Stomach smooth muscle (tissue), 2 donors: Measurements from ENCODE around the gene PDE6B.
"Not testable (repeated sequence)": the region's sequence is repeated elsewhere in the genome, so short reads cannot be mapped to it uniquely, and the experiment has no call there.

ENCODE experiments used
- H3K27ac ChIP-seq: one replicate; pipeline ENCODE4 v1.7.0; 2013; ENCODE audit warnings: mild to moderate bottlenecking, low read length, inconsistent platforms
- H3K27me3 ChIP-seq, 2 donors: one replicate each; pipeline ENCODE4 v1.7.0; 2013; ENCODE audit warnings: low read length in 2 of 2; ENCODE audit not compliant: insufficient read depth in 2 of 2, control insufficient read depth in 1 of 2
- H3K36me3 ChIP-seq, 2 donors: one replicate each; pipeline ENCODE4 v1.7.0; 2013; ENCODE audit warnings: low read length in 2 of 2; ENCODE audit not compliant: control insufficient read depth in 2 of 2, insufficient read depth in 2 of 2
- H3K4me1 ChIP-seq: one replicate; pipeline ENCODE4 v1.7.0; 2013; ENCODE audit warnings: low read length; ENCODE audit not compliant: control insufficient read depth, insufficient read depth
- H3K4me3 ChIP-seq, 2 donors: one replicate each; pipeline ENCODE4 v1.7.0; 2013; ENCODE audit warnings: low read length in 2 of 2
- H3K9ac ChIP-seq, 2 donors: one replicate each; pipeline ENCODE4 v1.7.0; 2013; ENCODE audit warnings: low read length in 2 of 2, mild to moderate bottlenecking in 1 of 2
- H3K9me3 ChIP-seq, 2 donors: one replicate each; pipeline ENCODE4 v1.7.0; 2013; ENCODE audit warnings: low read length in 2 of 2; ENCODE audit not compliant: control insufficient read depth in 2 of 2
- donor health status: healthy.
- donor health status: Pancreatic carcinoma.

Gene PDE6B

DNA sequence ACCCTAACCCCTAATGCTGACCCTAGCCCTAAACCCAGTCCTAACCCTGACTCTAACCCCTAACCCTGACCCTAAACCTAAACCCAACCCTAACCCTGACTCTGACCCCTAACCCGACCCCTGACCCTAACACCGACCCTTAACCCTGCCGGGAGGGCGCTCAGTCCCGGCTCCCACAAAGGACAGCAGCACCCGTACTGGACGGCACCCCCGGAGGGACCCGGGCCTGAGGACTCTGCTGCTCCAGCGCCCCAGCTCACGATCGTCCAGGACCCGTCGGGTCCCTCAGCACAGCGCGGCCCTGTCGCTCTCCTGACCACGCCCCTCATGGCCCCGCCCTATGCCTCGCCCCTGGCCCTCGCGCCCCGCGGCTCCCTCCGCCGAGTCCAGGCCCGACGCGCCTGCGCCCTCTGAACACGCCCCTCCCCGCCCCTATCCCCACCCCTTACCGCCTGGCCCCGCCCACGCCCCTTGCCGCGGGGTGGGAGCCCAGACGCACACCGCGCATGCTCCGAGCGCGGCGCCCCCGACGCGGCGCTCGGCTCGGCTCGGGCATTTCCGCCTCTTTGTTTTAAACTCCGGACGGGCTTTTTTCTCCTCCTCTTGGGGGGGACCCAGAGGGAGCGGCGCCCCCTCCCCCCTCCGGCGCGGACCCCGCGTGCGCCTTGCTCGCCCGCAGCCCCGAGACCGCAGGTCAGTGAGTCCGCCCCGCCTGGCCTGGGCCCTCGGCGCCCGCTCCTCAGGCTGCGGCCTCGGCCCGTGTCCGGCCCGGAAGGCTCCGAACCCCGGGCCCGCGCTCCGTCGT, 80.1 kb downstream of the PDE6B start, which contains the start of gene PCGF3:
PCGF3 (plus strand) TSS at position 555 of the 805 bp plus-strand sequence. CDS start 27,849 bp downstream, outside the sequence.
- peak within 1 kb of the TSS; percentile 97 to 98 for H3K9ac ChIP-seq
- peaks cover 26% of the 10 kb centered on the region for H3K4me1 ChIP-seq
- no peaks in the 10 kb centered on the region for H3K27me3 ChIP-seq
- peak within 1 kb of the TSS; percentile 87 to 89 for H3K4me3 ChIP-seq
- H3K36me3 ChIP-seq: peaks cover 0 to 2% of the 10 kb centered on the region in 2 donors
- H3K9me3 ChIP-seq: no peaks in the 10 kb centered on the region
- H3K27ac ChIP-seq: peak within 1 kb of the TSS; percentile 37

- H3K36me3 ChIP-seq, H3K9me3 ChIP-seq, H3K27me3 ChIP-seq: not testable (repeated sequence)
- H3K4me3 ChIP-seq: peak overlapping the region; percentile 87 to 89
- H3K4me1 ChIP-seq: peaks cover 26% of the 10 kb centered on the region
- peak overlapping the region; percentile 97 to 98 for H3K9ac ChIP-seq
- H3K27ac ChIP-seq: peak overlapping the region; percentile 37
Observed at GRCh38 chr4:706083-706633, 80.8 kb downstream of the PDE6B start.

- Histone ChIP-seq H3K4me1 (peaks cover 26% of the 10 kb centered on the region), H3K36me3 (peaks cover 0 to 2% of the 10 kb centered on the region in 2 donors), H3K4me3 (peak overlapping the region; percentile 67 to 72), H3K27ac (no peak overlapping the region), H3K9me3 (no peaks in the 10 kb centered on the region), H3K9ac (peak overlapping the region; percentile 69 to 98), H3K27me3 (no peaks in the 10 kb centered on the region)
Observed at GRCh38 chr4:706834-707598, 81.6 kb downstream of the PDE6B start.

GRCh38 chr4:707929-708630, 82.7 kb downstream of the PDE6B start:
- Histone ChIP-seq H3K4me1 (peaks cover 26% of the 10 kb centered on the region), H3K36me3 (peaks cover 0 to 2% of the 10 kb centered on the region in 2 donors), H3K27me3 (no peaks in the 10 kb centered on the region), H3K27ac (no peak overlapping the region), H3K4me3 (peak overlapping the region in 1 of 2 donors; percentile 22), H3K9me3 (no peaks in the 10 kb centered on the region), H3K9ac (peak overlapping the region; percentile 42 to 51)

- Histone ChIP-seq H3K27ac (no peak overlapping the region), H3K36me3 (peaks cover 0 to 2% of the 10 kb centered on the region in 2 donors), H3K27me3 (no peaks in the 10 kb centered on the region), H3K4me3 (peak overlapping the region in 1 of 2 donors; percentile 22), H3K9me3 (no peaks in the 10 kb centered on the region), H3K9ac (no peak overlapping the region), H3K4me1 (peaks cover 26% of the 10 kb centered on the region)
Observed at GRCh38 chr4:708631-708933, 83.2 kb downstream of the PDE6B start.

DNA sequence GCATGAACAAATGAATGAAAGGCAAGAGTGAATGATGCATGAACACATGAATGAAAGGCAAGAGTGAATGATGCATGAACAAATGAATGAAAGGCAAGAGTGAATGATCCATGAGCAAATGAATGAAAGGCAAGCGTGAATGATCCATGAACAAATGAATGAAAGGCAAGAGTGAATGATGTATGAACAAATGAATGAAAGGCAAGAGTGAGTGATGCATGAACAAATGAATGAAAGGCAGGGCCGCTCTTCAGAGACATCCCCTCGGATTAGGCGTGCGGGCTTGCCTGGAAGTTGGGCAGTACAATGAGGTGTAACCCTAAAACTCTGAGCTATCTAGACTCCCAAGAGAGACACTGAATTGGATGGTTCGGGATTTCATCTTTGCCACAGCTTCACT, 84.0 kb downstream of the PDE6B start:
- Histone ChIP-seq H3K27me3 (no peaks in the 10 kb centered on the region), H3K9me3 (no peaks in the 10 kb centered on the region), H3K4me1 (peaks cover 26% of the 10 kb centered on the region), H3K9ac (no peak overlapping the region), H3K27ac (no peak overlapping the region), H3K4me3 (no peak overlapping the region), H3K36me3 (peaks cover 0 to 2% of the 10 kb centered on the region in 2 donors)

DNA sequence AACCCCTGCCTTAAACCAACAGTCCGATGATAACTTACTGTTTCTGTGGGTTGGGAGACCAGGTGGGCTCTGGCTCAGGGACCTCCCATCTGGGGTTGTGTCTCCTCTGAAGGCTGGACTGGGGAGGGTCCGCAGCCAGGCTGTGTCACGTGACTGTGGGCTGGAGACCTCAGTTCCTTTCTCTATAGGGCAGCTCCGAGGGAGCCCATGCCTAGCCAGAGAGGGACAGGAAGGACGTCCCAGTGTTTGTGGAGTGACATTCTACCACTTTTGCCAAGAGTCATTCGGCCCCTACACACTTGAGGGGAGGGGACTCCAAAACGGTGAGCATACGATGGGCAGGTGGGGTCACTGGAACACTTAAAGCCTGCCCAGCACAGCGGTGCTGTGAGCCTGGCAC, 84.7 kb downstream of the PDE6B start:
- no peak overlapping the region for H3K9ac ChIP-seq
- peaks cover 0 to 2% of the 10 kb centered on the region in 2 donors for H3K36me3 ChIP-seq
- H3K27ac ChIP-seq: no peak overlapping the region
- no peaks in the 10 kb centered on the region for H3K27me3 ChIP-seq
- no peaks in the 10 kb centered on the region for H3K9me3 ChIP-seq
- peak overlapping the region in 1 of 2 donors; percentile 15 for H3K4me3 ChIP-seq
- H3K4me1 ChIP-seq: peaks cover 24% of the 10 kb centered on the region

- Histone ChIP-seq H3K9ac (no peak overlapping the region), H3K36me3 (peaks cover 0 to 2% of the 10 kb centered on the region in 2 donors), H3K9me3 (no peaks in the 10 kb centered on the region), H3K4me1 (peaks cover 21% of the 10 kb centered on the region), H3K27me3 (no peaks in the 10 kb centered on the region), H3K27ac (no peak overlapping the region), H3K4me3 (no peak overlapping the region)
Observed at GRCh38 chr4:710916-711315, 85.5 kb downstream of the PDE6B start.

DNA sequence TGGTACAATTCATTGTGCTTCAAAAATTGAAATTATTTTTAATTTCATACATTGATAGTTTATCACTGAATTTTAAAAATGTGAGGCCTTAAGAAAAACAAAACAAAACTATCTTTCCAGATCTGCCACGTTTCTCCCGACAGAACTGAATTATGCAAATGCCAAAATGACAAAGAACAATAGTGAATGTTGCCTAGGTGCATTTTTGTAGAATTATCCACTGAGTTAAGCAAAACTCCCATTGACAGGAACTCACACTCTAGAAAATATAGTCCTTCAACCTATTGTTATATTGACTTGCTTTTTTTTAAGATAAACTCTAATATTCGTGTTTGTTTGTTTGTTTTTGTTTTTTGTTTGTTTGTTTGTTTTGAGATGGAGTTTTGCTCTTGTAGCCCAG, 86.7 kb downstream of the PDE6B start:
- peaks cover 11% of the 10 kb centered on the region for H3K4me1 ChIP-seq
- H3K27me3 ChIP-seq: no peaks in the 10 kb centered on the region
- H3K9ac ChIP-seq: no peak overlapping the region
- peaks cover 0 to 2% of the 10 kb centered on the region in 2 donors for H3K36me3 ChIP-seq
- H3K27ac ChIP-seq: no peak overlapping the region
- H3K4me3 ChIP-seq: no peak overlapping the region
- H3K9me3 ChIP-seq: no peaks in the 10 kb centered on the region

GRCh38 chr4:712916-713632, 87.7 kb downstream of the PDE6B start:
- Histone ChIP-seq H3K4me3 (no peak overlapping the region), H3K9me3 (no peaks in the 10 kb centered on the region), H3K27ac (no peak overlapping the region), H3K4me1 (peaks cover 6% of the 10 kb centered on the region), H3K36me3 (peaks cover 0 to 2% of the 10 kb centered on the region in 2 donors), H3K27me3 (no peaks in the 10 kb centered on the region), H3K9ac (no peak overlapping the region)
